ENCODE data around the gene MYO7A.

Gene MYO7A

GRCh38 chr11:77129842-77130756 lies 2.1 kb downstream of the MYO7A start:
- Histone ChIP-seq H2BK5ac (ENCODE audit: low read depth, low read length, poor library complexity, severe bottlenecking) (no peak overlapping the region), H3K18ac (ENCODE audit: low read depth in 1 of 2, low read length in 2 of 2) (no peak overlapping the region), H3K9ac (ENCODE audit: low read length) (no peak overlapping the region), H2BK15ac (ENCODE audit: low read depth, poor library complexity, severe bottlenecking) (no peak overlapping the region), H3K4me1 (ENCODE audit: control insufficient read depth, insufficient read depth, low read depth, low read length) (peaks cover 27% of the 10 kb centered on the region), H4K91ac (ENCODE audit: low read length) (peak overlapping the region; percentile 15), H3K4me3 (ENCODE audit: insufficient read depth in 1 of 2, low read depth in 1 of 2, low read length in 2 of 2) (no peak overlapping the region), H3K23ac (ENCODE audit: low read length in 2 of 2) (no peak overlapping the region), H4K8ac (ENCODE audit: low read length) (no peak overlapping the region), H2AFZ (ENCODE audit: low read depth, low read length) (no peak overlapping the region), H3K9me3 (ENCODE audit: control insufficient read depth, low read length) (no peaks in the 10 kb centered on the region), H3K27ac (ENCODE audit: low read length, poor library complexity, severe bottlenecking) (no peak overlapping the region), H3K27me3 (ENCODE audit: control insufficient read depth in 1 of 2, insufficient read depth in 1 of 2, low read length in 2 of 2) (no peaks in the 10 kb centered on the region), H3K14ac (ENCODE audit: low read length in 2 of 2) (no peak overlapping the region), H3K36me3 (ENCODE audit: control insufficient read depth in 1 of 2, insufficient read depth in 2 of 2, low read depth in 1 of 2, low read length in 2 of 2) (peaks cover 0 to 3% of the 10 kb centered on the region in 2 experiments), H2BK120ac (ENCODE audit: low read depth, low read length) (no peak overlapping the region), H3K79me1 (replicated peaks; ENCODE audit: low read length, poor library complexity, severe bottlenecking) (no peaks in the 10 kb centered on the region), H3K4ac (ENCODE audit: low read depth in 1 of 2, low read length in 2 of 2) (no peak overlapping the region), H2AK5ac (ENCODE audit: low read length, severe bottlenecking) (no peak overlapping the region), H2BK12ac (ENCODE audit: low read length in 2 of 2) (no peak overlapping the region), H3K4me2 (ENCODE audit: low read length, poor library complexity, severe bottlenecking) (no peak overlapping the region)
- no peak for DNase-seq
- WGBS = 84% methylated on average over 11 of the region's 11 CpGs

- H3K14ac ChIP-seq (ENCODE audit: low read length in 2 of 2) = no peak overlapping the region
- no peak overlapping the region for H3K9ac ChIP-seq (ENCODE audit: low read length)
- H3K36me3 ChIP-seq (ENCODE audit: control insufficient read depth in 1 of 2, insufficient read depth in 2 of 2, low read depth in 1 of 2, low read length in 2 of 2) = no peaks in the 10 kb centered on the region
- peaks cover 27% of the 10 kb centered on the region for H3K4me1 ChIP-seq (ENCODE audit: control insufficient read depth, insufficient read depth, low read depth, low read length)
- H3K23ac ChIP-seq (ENCODE audit: low read length in 2 of 2) = no peak overlapping the region
- no peak overlapping the region for H3K27ac ChIP-seq (ENCODE audit: low read length, poor library complexity, severe bottlenecking)
- H3K9me3 ChIP-seq (ENCODE audit: control insufficient read depth, low read length) = no peaks in the 10 kb centered on the region
- H4K8ac ChIP-seq (ENCODE audit: low read length) = no peak overlapping the region
- DNase-seq = no peak
- no peak overlapping the region for H3K18ac ChIP-seq (ENCODE audit: low read depth in 1 of 2, low read length in 2 of 2)
- no peak overlapping the region for H3K4me2 ChIP-seq (ENCODE audit: low read length, poor library complexity, severe bottlenecking)
- H2BK12ac ChIP-seq (ENCODE audit: low read length in 2 of 2) = no peak overlapping the region
- H2BK5ac ChIP-seq (ENCODE audit: low read depth, low read length, poor library complexity, severe bottlenecking) = no peak overlapping the region
- no peak overlapping the region for H3K4me3 ChIP-seq (ENCODE audit: insufficient read depth in 1 of 2, low read depth in 1 of 2, low read length in 2 of 2)
- H2BK15ac ChIP-seq (ENCODE audit: low read depth, poor library complexity, severe bottlenecking) = no peak overlapping the region
- H2AK5ac ChIP-seq (ENCODE audit: low read length, severe bottlenecking) = no peak overlapping the region
- H3K79me1 ChIP-seq (replicated peaks; ENCODE audit: low read length, poor library complexity, severe bottlenecking) = no peaks in the 10 kb centered on the region
- H2AFZ ChIP-seq (ENCODE audit: low read depth, low read length) = no peak overlapping the region
- no peak overlapping the region for H4K91ac ChIP-seq (ENCODE audit: low read length)
- no peaks in the 10 kb centered on the region for H3K27me3 ChIP-seq (ENCODE audit: control insufficient read depth in 1 of 2, insufficient read depth in 1 of 2, low read length in 2 of 2)
- WGBS = 85% methylated on average over 8 of the region's 9 CpGs
- H3K4ac ChIP-seq (ENCODE audit: low read depth in 1 of 2, low read length in 2 of 2) = no peak overlapping the region
- no peak overlapping the region for H2BK120ac ChIP-seq (ENCODE audit: low read depth, low read length)
Measured at GRCh38 chr11:77130763-77131513, 2.9 kb downstream of the MYO7A start.

- Histone ChIP-seq H3K23ac (ENCODE audit: low read length in 2 of 2) (no peak overlapping the region), H3K14ac (ENCODE audit: low read length in 2 of 2) (no peak overlapping the region), H3K36me3 (ENCODE audit: control insufficient read depth in 1 of 2, insufficient read depth in 2 of 2, low read depth in 1 of 2, low read length in 2 of 2) (no peaks in the 10 kb centered on the region), H3K79me1 (replicated peaks; ENCODE audit: low read length, poor library complexity, severe bottlenecking) (no peaks in the 10 kb centered on the region), H3K9ac (ENCODE audit: low read length) (no peak overlapping the region), H2AFZ (ENCODE audit: low read depth, low read length) (no peak overlapping the region), H4K91ac (ENCODE audit: low read length) (no peak overlapping the region), H2BK120ac (ENCODE audit: low read depth, low read length) (no peak overlapping the region), H3K4me3 (ENCODE audit: insufficient read depth in 1 of 2, low read depth in 1 of 2, low read length in 2 of 2) (no peak overlapping the region), H2AK5ac (ENCODE audit: low read length, severe bottlenecking) (no peak overlapping the region), H3K4me1 (ENCODE audit: control insufficient read depth, insufficient read depth, low read depth, low read length) (peaks cover 27% of the 10 kb centered on the region), H3K4me2 (ENCODE audit: low read length, poor library complexity, severe bottlenecking) (no peak overlapping the region), H3K27me3 (ENCODE audit: control insufficient read depth in 1 of 2, insufficient read depth in 1 of 2, low read length in 2 of 2) (no peaks in the 10 kb centered on the region), H2BK5ac (ENCODE audit: low read depth, low read length, poor library complexity, severe bottlenecking) (no peak overlapping the region), H3K4ac (ENCODE audit: low read depth in 1 of 2, low read length in 2 of 2) (no peak overlapping the region), H2BK15ac (ENCODE audit: low read depth, poor library complexity, severe bottlenecking) (no peak overlapping the region), H4K8ac (ENCODE audit: low read length) (no peak overlapping the region), H2BK12ac (ENCODE audit: low read length in 2 of 2) (no peak overlapping the region), H3K27ac (ENCODE audit: low read length, poor library complexity, severe bottlenecking) (no peak overlapping the region), H3K9me3 (ENCODE audit: control insufficient read depth, low read length) (no peaks in the 10 kb centered on the region), H3K18ac (ENCODE audit: low read depth in 1 of 2, low read length in 2 of 2) (no peak overlapping the region)
- 85% methylated on average over 6 of the region's 6 CpGs for WGBS
- DNase-seq = no peak
Measured at GRCh38 chr11:77131560-77131959, 3.5 kb downstream of the MYO7A start.

GRCh38 chr11:77135069-77135468 lies 7.0 kb downstream of the MYO7A start:
- no peak overlapping the region for H2AK5ac ChIP-seq (ENCODE audit: low read length, severe bottlenecking)
- H3K4ac ChIP-seq (ENCODE audit: low read depth in 1 of 2, low read length in 2 of 2) = no peak overlapping the region
- peaks cover 0 to 3% of the 10 kb centered on the region in 2 experiments for H3K27me3 ChIP-seq (ENCODE audit: control insufficient read depth in 1 of 2, insufficient read depth in 1 of 2, low read length in 2 of 2)
- H3K23ac ChIP-seq (ENCODE audit: low read length in 2 of 2) = no peak overlapping the region
- no peak overlapping the region for H4K8ac ChIP-seq (ENCODE audit: low read length)
- H3K79me1 ChIP-seq (replicated peaks; ENCODE audit: low read length, poor library complexity, severe bottlenecking) = no peaks in the 10 kb centered on the region
- no peak overlapping the region for H3K27ac ChIP-seq (ENCODE audit: low read length, poor library complexity, severe bottlenecking)
- peaks cover 10% of the 10 kb centered on the region for H3K4me1 ChIP-seq (ENCODE audit: control insufficient read depth, insufficient read depth, low read depth, low read length)
- WGBS = no CpG with 5 or more reads among the region's 2 CpGs
- H2BK15ac ChIP-seq (ENCODE audit: low read depth, poor library complexity, severe bottlenecking) = no peak overlapping the region
- no peak for DNase-seq
- H3K36me3 ChIP-seq (ENCODE audit: control insufficient read depth in 1 of 2, insufficient read depth in 2 of 2, low read depth in 1 of 2, low read length in 2 of 2) = no peaks in the 10 kb centered on the region
- no peak overlapping the region for H2BK12ac ChIP-seq (ENCODE audit: low read length in 2 of 2)
- no peak overlapping the region for H3K4me3 ChIP-seq (ENCODE audit: insufficient read depth in 1 of 2, low read depth in 1 of 2, low read length in 2 of 2)
- no peak overlapping the region for H3K9ac ChIP-seq (ENCODE audit: low read length)
- H3K14ac ChIP-seq (ENCODE audit: low read length in 2 of 2) = no peak overlapping the region
- H4K91ac ChIP-seq (ENCODE audit: low read length) = no peak overlapping the region
- no peaks in the 10 kb centered on the region for H3K9me3 ChIP-seq (ENCODE audit: control insufficient read depth, low read length)
- no peak overlapping the region for H3K4me2 ChIP-seq (ENCODE audit: low read length, poor library complexity, severe bottlenecking)
- H2BK120ac ChIP-seq (ENCODE audit: low read depth, low read length) = no peak overlapping the region
- no peak overlapping the region for H2BK5ac ChIP-seq (ENCODE audit: low read depth, low read length, poor library complexity, severe bottlenecking)
- H2AFZ ChIP-seq (ENCODE audit: low read depth, low read length) = no peak overlapping the region
- H3K18ac ChIP-seq (ENCODE audit: low read depth in 1 of 2, low read length in 2 of 2) = no peak overlapping the region

Data from mesenchymal stem cell (in vitro differentiated cells and primary cell).